ENCODE data around the gene SLC35E1. TPM values are rescaled to one million over a fixed set of nuclear protein-coding genes. Genes with fewer than 3 reads are reported as not detected.

SLC35E1 gene
- total RNA-seq, 1 experiment from 2014 or later = 43.5 TPM

GRCh38 chr19:16594681-16595091 lies 22.5 kb upstream of the SLC35E1 start:
- CTCF ChIA-PET = no interaction called here
- no peak overlapping the region for H3K4me3 ChIP-seq (ENCODE audit: low read depth in 2 of 2, low read length in 2 of 2)
- ATAC-seq = no peak
- no TSS peak for BruUV-seq (replicated peaks)
- in situ Hi-C loops (cut with HindIII; ENCODE audit: low pct_unique_long_range_greater_than_20kb, low sequenced_read_pairs) (no loop called here), intact Hi-C loops (cut with micrococcal nuclease; ENCODE audit: unreplicated experiment) (no loop called here)
- H3K36me3 ChIP-seq (ENCODE audit: control insufficient read depth, insufficient read depth, low read length) = no peaks in the 10 kb centered on the region
- no peak for DNase-seq (ENCODE audit: low read depth, low spot score)
- H3K4me1 ChIP-seq (ENCODE audit: control insufficient read depth, insufficient read depth, low read length) = peaks cover 9% of the 10 kb centered on the region
- POLR2A ChIA-PET = no interaction called here
- no peaks in the 10 kb centered on the region for H3K9me3 ChIP-seq (ENCODE audit: control insufficient read depth, insufficient read depth, low read depth, low read length)
- TF ChIP-seq POLR2AphosphoS5 (IDR thresholded peaks at IDR 0.05; ENCODE audit: low read depth, low read length) (no peak), REST (IDR thresholded peaks at IDR 0.05; ENCODE audit: insufficient read depth in 1 of 2, low read depth in 2 of 2, low read length in 1 of 2) (no peak), CTCF (IDR thresholded peaks at IDR 0.05) (no peak), SIN3A (IDR thresholded peaks at IDR 0.05; ENCODE audit: borderline replicate concordance, insufficient read depth, low read depth, low read length) (no peak)
- H3K27ac ChIP-seq (ENCODE audit: low read length) = no peak overlapping the region
- no peaks in the 10 kb centered on the region for H3K27me3 ChIP-seq (ENCODE audit: control insufficient read depth, insufficient read depth, low read length)

GRCh38 chr19:16594131-16594586 lies 21.9 kb upstream of the SLC35E1 start:
- intact Hi-C loops (cut with micrococcal nuclease; ENCODE audit: unreplicated experiment) = no loop called here
- ATAC-seq = no peak
- Histone ChIP-seq H3K4me3 (ENCODE audit: low read depth in 2 of 2, low read length in 2 of 2) (no peak overlapping the region), H3K27me3 (ENCODE audit: control insufficient read depth, insufficient read depth, low read length) (no peaks in the 10 kb centered on the region), H3K9me3 (ENCODE audit: control insufficient read depth, insufficient read depth, low read depth, low read length) (no peaks in the 10 kb centered on the region), H3K4me1 (ENCODE audit: control insufficient read depth, insufficient read depth, low read length) (peaks cover 12% of the 10 kb centered on the region), H3K36me3 (ENCODE audit: control insufficient read depth, insufficient read depth, low read length) (no peaks in the 10 kb centered on the region), H3K27ac (ENCODE audit: low read length) (no peak overlapping the region)
- POLR2A ChIA-PET = no interaction called here
- BruUV-seq (replicated peaks) = no TSS peak
- no peak for TF ChIP-seq SIN3A (IDR thresholded peaks at IDR 0.05; ENCODE audit: borderline replicate concordance, insufficient read depth, low read depth, low read length)
- TF ChIP-seq POLR2AphosphoS5 (IDR thresholded peaks at IDR 0.05; ENCODE audit: low read depth, low read length) = no peak
- no peak for TF ChIP-seq TCF7L2 (IDR thresholded peaks at IDR 0.05; ENCODE audit: low read depth, low read length)
- DNase-seq (ENCODE audit: low read depth, low spot score) = no peak
- CTCF ChIA-PET = no interaction called here
- in situ Hi-C loops (cut with HindIII; ENCODE audit: low pct_unique_long_range_greater_than_20kb, low sequenced_read_pairs) = no loop called here

- no TSS peak for BruUV-seq (replicated peaks)
- Histone ChIP-seq H3K36me3 (ENCODE audit: control insufficient read depth, insufficient read depth, low read length) (no peaks in the 10 kb centered on the region), H3K27me3 (ENCODE audit: control insufficient read depth, insufficient read depth, low read length) (no peaks in the 10 kb centered on the region), H3K9me3 (ENCODE audit: control insufficient read depth, insufficient read depth, low read depth, low read length) (no peaks in the 10 kb centered on the region), H3K4me3 (ENCODE audit: low read depth in 2 of 2, low read length in 2 of 2) (no peak overlapping the region), H3K27ac (ENCODE audit: low read length) (no peak overlapping the region), H3K4me1 (ENCODE audit: control insufficient read depth, insufficient read depth, low read length) (peaks cover 19% of the 10 kb centered on the region)
- in situ Hi-C loops (cut with HindIII; ENCODE audit: low pct_unique_long_range_greater_than_20kb, low sequenced_read_pairs) (no loop called here), intact Hi-C loops (cut with micrococcal nuclease; ENCODE audit: unreplicated experiment) (no loop called here)
- TF ChIP-seq POLR2AphosphoS5 (IDR thresholded peaks at IDR 0.05; ENCODE audit: low read depth, low read length) (no peak), TCF7L2 (IDR thresholded peaks at IDR 0.05; ENCODE audit: low read depth, low read length) (no peak), REST (IDR thresholded peaks at IDR 0.05; ENCODE audit: insufficient read depth in 1 of 2, low read depth in 2 of 2, low read length in 1 of 2) (no peak), CTCF (IDR thresholded peaks at IDR 0.05) (no peak), SIN3A (IDR thresholded peaks at IDR 0.05; ENCODE audit: borderline replicate concordance, insufficient read depth, low read depth, low read length) (no peak)
- ChIA-PET CTCF (no interaction called here), POLR2A (no interaction called here)
- ATAC-seq (no peak), DNase-seq (ENCODE audit: low read depth, low spot score) (no peak)
These were observed 21.0 kb upstream of the SLC35E1 start for GRCh38 chr19:16593181-16593580.
